GM19467 (cell line): ENCODE measurements around the gene SLF1.
"Not testable (repeated sequence)": the region's sequence is repeated elsewhere in the genome, so short reads cannot be mapped to it uniquely, and the experiment has no call there.

ENCODE experiments used
- ATAC-seq: cut with Tn5 transposase; IDR thresholded peaks from one replicate; pipeline ENCODE4 v1.9.1; 2021; ENCODE audit warnings: mild to moderate bottlenecking, moderate library complexity; ENCODE audit not compliant: unreplicated experiment

The SLF1 gene

GRCh38 chr5:94618493-94619328 lies at the start of gene SLF1, which contains the start of gene KIAA0825:
Gene SLF1, plus strand, starts transcription at chr5:94618669. Its CDS starts 10,142 bp downstream, at chr5:94628811.
Gene KIAA0825, minus strand, starts transcription at chr5:94618604. Its CDS starts 81,478 bp downstream, at chr5:94537126.
- peak; percentile 97 for ATAC-seq

- ATAC-seq, result no peak
These were observed 47.1 kb upstream of the SLF1 start for GRCh38 chr5:94571415-94571814.

GRCh38 chr5:94573349-94573748 lies 45.1 kb upstream of the SLF1 start:
- not testable (repeated sequence) for ATAC-seq

- no peak for ATAC-seq
These were observed 43.3 kb upstream of the SLF1 start for GRCh38 chr5:94575196-94575595.

- ATAC-seq, result peak; percentile 83
These were observed 40.8 kb upstream of the SLF1 start for GRCh38 chr5:94577466-94578245.

GRCh38 chr5:94595281-94595840 lies 23.1 kb upstream of the SLF1 start:
- ATAC-seq, result no peak

- ATAC-seq, result no peak
These were observed 4.9 kb upstream of the SLF1 start for GRCh38 chr5:94613583-94613982.

- ATAC-seq, result no peak
These were observed 4.2 kb upstream of the SLF1 start for GRCh38 chr5:94614156-94614805.

- no peak for ATAC-seq
These were observed 2.6 kb upstream of the SLF1 start for GRCh38 chr5:94615862-94616261.

GRCh38 chr5:94618029-94618492 lies 408 bp upstream of the SLF1 start:
- ATAC-seq, result peak; percentile 30

- ATAC-seq, result no peak
These were observed 1.8 kb downstream of the SLF1 start for GRCh38 chr5:94620256-94620655.

- ATAC-seq, result no peak
These were observed 3.3 kb downstream of the SLF1 start for GRCh38 chr5:94621763-94622162.

GRCh38 chr5:94623011-94623410 lies 4.5 kb downstream of the SLF1 start:
- no peak for ATAC-seq

GRCh38 chr5:94623877-94624276 lies 5.4 kb downstream of the SLF1 start:
- no peak for ATAC-seq

GRCh38 chr5:94627191-94627590 lies 8.7 kb downstream of the SLF1 start:
- ATAC-seq, result no peak

GRCh38 chr5:94632024-94632423 lies 13.6 kb downstream of the SLF1 start:
- peak; percentile 94 for ATAC-seq

- no peak for ATAC-seq
These were observed 21.7 kb downstream of the SLF1 start for GRCh38 chr5:94640176-94640575.

- no peak for ATAC-seq
These were observed 26.6 kb downstream of the SLF1 start for GRCh38 chr5:94645053-94645452.

- ATAC-seq, result no peak
These were observed 28.3 kb downstream of the SLF1 start for GRCh38 chr5:94646758-94647157.

- ATAC-seq, result no peak
These were observed 31.4 kb downstream of the SLF1 start for GRCh38 chr5:94649874-94650273.

GRCh38 chr5:94658272-94658671 lies 39.8 kb downstream of the SLF1 start:
- no peak for ATAC-seq
